OCI-LY7 (cell line): ENCODE data around the gene AOPEP. TPM values are rescaled to one million over a fixed set of nuclear protein-coding genes. Genes with fewer than 3 reads are reported as not detected.

Experiments
- BruUV-seq: library from RNA; stranded (reverse); fragments of 400-500 nt; replicated peaks from 2 replicates; lab custom pipeline; 2021; lab: Mats Ljungman, UMichigan
- CTCF ChIA-PET: fragments of 300-600 bp; sonication (Branson Sonifier 250); formaldehyde crosslinking; loops from one replicate; lab custom pipeline; 2022; ENCODE audit warnings: antibody characterized with exemption; ENCODE audit not compliant: unreplicated experiment; lab: Charles Lee
- POLR2A ChIA-PET: fragments of 300-600 bp; sonication (Branson Sonifier 250); formaldehyde crosslinking; loops from one replicate; lab custom pipeline; 2022; ENCODE audit warnings: antibody characterized with exemption; lab: Charles Lee
- DNase-seq: peaks from one replicate; pipeline ENCODE4 v3.0.0-alpha.2; 2015; ENCODE audit warnings: low spot score
- H2AFZ ChIP-seq: fragments of 200-600 bp; sonication (generic), shearing (Covaris generic); 2 replicates; pipeline ENCODE4 v1.6.1; 2014; ENCODE audit warnings: mild to moderate bottlenecking, antibody characterized with exemption, low read length, moderate library complexity
- H3K27ac ChIP-seq: fragments of 200-600 bp; sonication (generic); 2 replicates; pipeline ENCODE4 v1.5.1; 2014; ENCODE audit warnings: mixed run types, low read depth, mild to moderate bottlenecking, moderate library complexity, low read length, inconsistent platforms; ENCODE audit not compliant: poor library complexity, severe bottlenecking
- H3K36me3 ChIP-seq: fragments of 200-600 bp; sonication (generic); 2 replicates; pipeline ENCODE4 v1.6.1; 2014; ENCODE audit warnings: mild to moderate bottlenecking, antibody characterized with exemption, low read length, moderate library complexity, mixed read lengths; ENCODE audit not compliant: insufficient read depth
- H3K4me1 ChIP-seq: fragments of 200-600 bp; sonication (generic); 2 replicates; pipeline ENCODE4 v1.5.1; 2014; ENCODE audit warnings: mild to moderate bottlenecking, low read length; ENCODE audit not compliant: insufficient read depth, poor library complexity, severe bottlenecking
- H3K4me2 ChIP-seq: fragments of 200-600 bp; sonication (generic); 2 replicates; pipeline ENCODE4 v1.6.1; 2014; ENCODE audit warnings: mild to moderate bottlenecking, low read length
- H3K4me3 ChIP-seq: fragments of 200-600 bp; sonication (generic); 2 replicates; pipeline ENCODE4 v1.5.1; 2014; ENCODE audit warnings: mild to moderate bottlenecking, low read depth, low read length; ENCODE audit not compliant: poor library complexity, severe bottlenecking
- H3K79me2 ChIP-seq: fragments of 200-600 bp; sonication (generic); 2 replicates; pipeline ENCODE4 v1.6.1; 2016; ENCODE audit warnings: low read depth, mild to moderate bottlenecking, low read length, moderate library complexity, mixed read lengths; ENCODE audit not compliant: insufficient read depth
- H3K9me2 ChIP-seq: fragments of 200-600 bp; sonication (generic); 2 replicates; pipeline ENCODE4 v1.6.1; 2016; ENCODE audit warnings: mild to moderate bottlenecking, low read length, mixed read lengths; ENCODE audit not compliant: insufficient read depth
- H3K9me3 ChIP-seq: fragments of 200-600 bp; sonication (generic); 2 replicates; pipeline ENCODE4 v1.6.1; 2014; ENCODE audit warnings: mild to moderate bottlenecking, mixed run types, low read length, mixed read lengths
- H4K20me1 ChIP-seq: fragments of 200-600 bp; sonication (generic); 2 replicates; pipeline ENCODE4 v1.6.1; 2014; ENCODE audit warnings: mild to moderate bottlenecking, antibody characterized with exemption, low read length, moderate library complexity, mixed read lengths; ENCODE audit not compliant: insufficient read depth
- CTCF ChIP-seq: fragments of 200-600 bp; sonication (generic); conservative IDR thresholded peaks from 2 replicates; pipeline ENCODE4 v1.5.1; 2014; ENCODE audit warnings: mild to moderate bottlenecking, antibody characterized with exemption, low read length, moderate library complexity, mixed read lengths
- EZH2phosphoT487 ChIP-seq: fragments of 200-600 bp; sonication (generic); IDR thresholded peaks from 2 replicates; pipeline ENCODE4 v1.6.1; 2018; ENCODE audit warnings: low read depth, borderline replicate concordance, mild to moderate bottlenecking, mixed run types, antibody characterized with exemption, low read length, moderate library complexity, mixed read lengths
- intact Hi-C: fragments of 100-400 bp; cut with micrococcal nuclease; formaldehyde crosslinking; loops from one replicate; pipeline ENCODE4 v1.10.0; 2022; ENCODE audit not compliant: unreplicated experiment
- total RNA-seq, 2 experiments: library from RNA; depleted of rRNA in 1 of 2; stranded (reverse); fragments of >200 nt in 1 of 2; shearing (Covaris generic) in 1 of 2; gene quantifications; 2 replicates each; pipeline ENCODE4 v1.2.3, GENCODE V29; 2014 to 2022

AOPEP gene
- total RNA-seq, 2 experiments from 2014 or later: 17.3 to 24.3 TPM

- H3K4me2 ChIP-seq: no peak overlapping the region
- H3K4me3 ChIP-seq: no peak overlapping the region
- no peak for TF ChIP-seq CTCF
- TF ChIP-seq EZH2phosphoT487: no peak
- H3K9me2 ChIP-seq: no peaks in the 10 kb centered on the region
- intact Hi-C loops: loop anchor here (10.0 kb wide), 1 partner anchor 64 kb away; no protein-coding TSS in a partner anchor
- no TSS peak for BruUV-seq
- ChIA-PET POLR2A (interaction anchor here (0.6 kb wide), 1 partner anchor 153 kb away, joined by 3 read pairs; no protein-coding TSS in a partner anchor), CTCF (no interaction called here)
- no peak overlapping the region for H2AFZ ChIP-seq
- no peaks in the 10 kb centered on the region for H3K9me3 ChIP-seq
- no peaks in the 10 kb centered on the region for H4K20me1 ChIP-seq
- H3K27ac ChIP-seq: no peak overlapping the region
- H3K36me3 ChIP-seq: no peaks in the 10 kb centered on the region
- no peak for DNase-seq
- H3K79me2 ChIP-seq: no peaks in the 10 kb centered on the region
- no peaks in the 10 kb centered on the region for H3K4me1 ChIP-seq
These were observed 283.9 kb downstream of the AOPEP start for GRCh38 chr9:95010431-95010838.

- intact Hi-C loops: loop anchor here (10.0 kb wide), 1 partner anchor 63 kb away; no protein-coding TSS in a partner anchor
- H3K4me2 ChIP-seq: no peak overlapping the region
- TF ChIP-seq CTCF (no peak), EZH2phosphoT487 (no peak)
- no peaks in the 10 kb centered on the region for H3K9me2 ChIP-seq
- no peak overlapping the region for H2AFZ ChIP-seq
- H3K36me3 ChIP-seq: no peaks in the 10 kb centered on the region
- no peaks in the 10 kb centered on the region for H4K20me1 ChIP-seq
- no peaks in the 10 kb centered on the region for H3K4me1 ChIP-seq
- POLR2A ChIA-PET: interaction anchor here (0.6 kb wide), 1 partner anchor 1326 kb away, joined by 5 read pairs; no protein-coding TSS in a partner anchor
- no peak for DNase-seq
- H3K79me2 ChIP-seq: no peaks in the 10 kb centered on the region
- CTCF ChIA-PET: interaction anchor here (0.7 kb wide), 1 partner anchor 231 kb away, joined by 3 read pairs; no protein-coding TSS in a partner anchor
- H3K9me3 ChIP-seq: no peaks in the 10 kb centered on the region
- no peak overlapping the region for H3K4me3 ChIP-seq
- no TSS peak for BruUV-seq
- H3K27ac ChIP-seq: no peak overlapping the region
These were observed 285.7 kb downstream of the AOPEP start for GRCh38 chr9:95012035-95012708.

- Histone ChIP-seq H4K20me1 (no peaks in the 10 kb centered on the region), H3K9me2 (no peaks in the 10 kb centered on the region), H3K79me2 (no peaks in the 10 kb centered on the region), H3K4me2 (no peak overlapping the region), H3K4me3 (no peak overlapping the region), H3K9me3 (no peaks in the 10 kb centered on the region), H3K4me1 (no peaks in the 10 kb centered on the region), H3K36me3 (no peaks in the 10 kb centered on the region), H3K27ac (no peak overlapping the region), H2AFZ (no peak overlapping the region)
- ChIA-PET CTCF (no interaction called here), POLR2A (interaction anchor here (0.6 to 0.7 kb wide), 4 partner anchors 27 to 1327 kb away, joined by 3 to 5 read pairs (median 3); no protein-coding TSS in a partner anchor)
- BruUV-seq: no TSS peak
- intact Hi-C loops: loop anchor here (10.0 kb wide), 1 partner anchor 62 kb away; no protein-coding TSS in a partner anchor
- no peak for DNase-seq
- no peak for TF ChIP-seq CTCF
- TF ChIP-seq EZH2phosphoT487: no peak
These were observed 286.4 kb downstream of the AOPEP start for GRCh38 chr9:95012902-95013301.
